Right lung (tissue), 5 donors: Measurements from ENCODE around the gene PCDHA7. TPM values are rescaled to one million over a fixed set of nuclear protein-coding genes. Genes with fewer than 3 reads are reported as not detected.
"Not testable (repeated sequence)": the region's sequence is repeated elsewhere in the genome, so short reads cannot be mapped to it uniquely, and the experiment has no call there.

Source experiments
- DNase-seq, 2 donors: peaks; one replicate each; pipeline ENCODE4 v3.0.0-alpha.2; 2013
- polyA plus RNA-seq, 5 donors: library from polyadenylated mRNA; unstranded; fragments of 120-200 nt; gene quantifications; one replicate each; pipeline versions ENCODE4 v1.2.1 to v1.2.3, GENCODE V29; 2013; ENCODE audit warnings: inconsistent platforms in 1 of 5, low replicate concordance in 1 of 5; ENCODE audit not compliant: insufficient read length in 5 of 5, insufficient read depth in 1 of 5

PCDHA7 gene
- polyA plus RNA-seq, 5 donors, result 0.32 to 0.67 (median 0.44) TPM

DNA sequence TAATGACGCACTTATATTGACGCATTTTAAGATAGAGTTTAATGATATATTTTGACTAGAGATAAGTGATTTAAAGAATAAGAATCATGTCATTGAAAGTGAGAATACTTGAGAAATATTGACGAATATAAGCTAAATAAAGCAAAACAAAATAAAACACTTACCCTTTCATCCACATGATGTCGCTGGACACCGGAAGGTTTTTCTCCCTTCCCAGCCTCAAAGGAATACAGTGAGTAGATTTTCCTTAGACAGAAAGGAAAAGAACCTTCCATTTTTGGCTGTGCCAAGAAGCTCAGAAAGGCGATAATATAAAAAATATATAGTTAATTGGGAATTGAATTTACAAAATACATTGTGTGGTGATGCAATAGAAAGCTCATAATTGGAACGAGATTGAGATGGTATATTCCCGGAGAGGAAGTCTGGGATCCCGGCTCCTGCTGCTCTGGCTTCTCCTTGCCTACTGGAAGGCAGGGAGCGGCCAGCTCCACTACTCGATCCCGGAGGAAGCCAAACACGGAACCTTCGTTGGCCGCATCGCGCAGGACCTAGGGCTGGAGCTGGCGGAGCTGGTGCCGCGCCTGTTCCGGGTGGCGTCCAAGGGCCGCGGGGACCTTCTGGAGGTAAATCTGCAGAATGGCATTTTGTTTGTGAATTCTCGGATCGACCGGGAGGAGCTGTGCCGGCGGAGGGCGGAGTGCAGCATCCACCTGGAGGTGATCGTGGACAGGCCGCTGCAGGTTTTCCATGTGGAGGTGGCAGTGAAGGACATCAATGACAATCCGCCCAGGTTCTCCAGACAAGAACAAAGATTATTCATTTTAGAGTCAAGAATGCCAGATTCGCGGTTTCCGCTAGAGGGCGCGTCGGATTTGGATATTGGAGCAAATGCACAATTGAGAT lies 12.4 kb upstream of the PCDHA7 start, which contains the start of gene PCDHA5:
Gene PCDHA5, plus strand, starts transcription at position 239 of the 906 bp plus-strand sequence.
- DNase-seq, result no peak

DNA sequence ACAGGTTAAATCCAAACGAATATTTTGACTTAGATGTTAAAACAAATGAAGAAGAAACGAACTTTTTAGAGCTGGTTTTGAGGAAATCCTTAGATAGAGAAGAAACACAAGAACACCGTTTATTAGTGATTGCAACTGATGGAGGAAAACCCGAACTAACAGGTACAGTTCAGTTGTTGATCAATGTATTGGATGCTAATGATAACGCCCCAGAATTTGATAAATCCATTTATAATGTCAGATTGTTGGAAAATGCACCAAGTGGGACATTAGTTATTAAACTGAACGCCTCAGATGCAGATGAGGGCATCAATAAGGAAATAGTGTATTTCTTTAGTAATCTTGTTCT lies 11.8 kb upstream of the PCDHA7 start:
- DNase-seq, result no peak

DNA sequence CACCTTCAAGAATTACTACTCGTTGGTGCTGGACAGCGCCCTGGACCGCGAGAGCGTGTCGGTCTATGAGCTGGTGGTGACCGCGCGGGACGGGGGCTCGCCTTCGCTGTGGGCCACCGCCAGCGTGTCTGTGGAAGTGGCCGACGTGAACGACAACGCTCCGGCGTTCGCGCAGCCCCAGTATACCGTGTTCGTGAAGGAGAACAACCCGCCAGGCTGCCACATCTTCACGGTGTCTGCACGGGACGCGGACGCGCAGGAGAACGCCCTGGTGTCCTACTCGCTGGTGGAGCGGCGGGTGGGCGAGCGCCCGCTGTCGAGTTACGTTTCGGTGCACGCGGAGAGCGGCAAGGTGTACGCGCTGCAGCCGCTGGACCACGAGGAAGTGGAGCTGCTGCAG lies 11.1 kb upstream of the PCDHA7 start:
- DNase-seq, result not testable (repeated sequence)

DNA sequence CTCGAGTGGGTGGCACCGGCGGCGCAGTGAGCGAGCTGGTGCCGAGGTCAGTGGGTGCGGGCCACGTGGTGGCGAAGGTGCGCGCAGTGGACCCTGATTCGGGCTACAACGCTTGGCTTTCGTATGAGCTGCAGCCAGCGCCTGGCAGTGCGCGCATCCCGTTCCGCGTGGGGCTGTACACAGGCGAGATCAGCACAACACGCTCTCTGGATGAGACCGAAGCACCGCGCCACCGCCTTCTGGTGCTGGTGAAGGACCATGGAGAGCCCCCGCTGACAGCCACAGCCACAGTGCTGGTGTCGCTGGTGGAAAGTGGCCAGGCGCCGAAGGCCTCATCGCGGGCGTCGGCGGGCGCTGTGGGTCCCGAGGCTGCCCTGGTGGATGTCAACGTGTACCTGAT lies 10.6 kb upstream of the PCDHA7 start:
- no peak for DNase-seq

DNA sequence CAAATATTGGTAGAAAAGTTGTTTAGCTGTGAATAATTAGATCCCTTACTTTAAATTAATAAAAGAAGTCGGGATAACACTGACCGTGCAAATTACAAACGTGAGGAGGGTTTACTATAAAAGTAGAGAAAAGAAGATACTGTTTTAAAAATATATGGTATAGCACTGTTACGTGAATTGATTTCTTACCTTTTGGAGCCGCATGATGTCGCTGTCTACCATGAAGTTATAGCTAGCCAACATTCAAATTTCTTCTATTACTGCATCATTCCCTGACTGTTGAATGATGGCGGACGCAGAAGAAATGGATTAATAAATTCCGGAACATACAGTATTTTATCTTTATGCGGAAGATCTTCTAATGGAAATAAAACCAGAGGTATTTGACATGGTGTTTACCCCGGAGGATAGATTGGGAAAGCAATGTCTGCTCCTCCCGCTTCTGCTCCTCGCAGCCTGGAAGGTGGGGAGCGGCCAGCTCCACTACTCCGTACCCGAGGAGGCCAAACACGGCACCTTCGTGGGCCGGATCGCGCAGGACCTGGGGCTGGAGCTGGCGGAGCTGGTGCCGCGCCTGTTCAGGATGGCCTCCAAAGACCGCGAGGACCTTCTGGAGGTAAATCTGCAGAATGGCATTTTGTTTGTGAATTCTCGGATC lies 6.2 kb upstream of the PCDHA7 start, which contains the start of gene PCDHA6:
Gene PCDHA6, plus strand, starts transcription at position 257 of the 658 bp plus-strand sequence. Its CDS starts 132 bp downstream, at position 389.
- no peak for DNase-seq

DNA sequence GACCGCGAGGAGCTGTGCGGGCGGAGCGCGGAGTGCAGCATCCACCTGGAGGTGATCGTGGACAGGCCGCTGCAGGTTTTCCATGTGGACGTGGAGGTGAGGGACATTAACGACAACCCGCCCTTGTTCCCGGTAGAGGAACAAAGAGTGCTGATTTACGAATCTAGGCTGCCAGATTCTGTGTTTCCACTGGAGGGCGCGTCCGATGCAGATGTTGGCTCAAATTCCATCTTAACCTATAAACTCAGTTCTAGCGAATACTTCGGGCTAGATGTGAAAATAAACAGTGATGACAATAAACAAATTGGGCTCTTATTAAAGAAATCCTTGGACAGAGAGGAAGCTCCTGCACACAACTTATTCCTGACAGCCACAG lies 5.7 kb upstream of the PCDHA7 start:
- DNase-seq, result no peak

DNA sequence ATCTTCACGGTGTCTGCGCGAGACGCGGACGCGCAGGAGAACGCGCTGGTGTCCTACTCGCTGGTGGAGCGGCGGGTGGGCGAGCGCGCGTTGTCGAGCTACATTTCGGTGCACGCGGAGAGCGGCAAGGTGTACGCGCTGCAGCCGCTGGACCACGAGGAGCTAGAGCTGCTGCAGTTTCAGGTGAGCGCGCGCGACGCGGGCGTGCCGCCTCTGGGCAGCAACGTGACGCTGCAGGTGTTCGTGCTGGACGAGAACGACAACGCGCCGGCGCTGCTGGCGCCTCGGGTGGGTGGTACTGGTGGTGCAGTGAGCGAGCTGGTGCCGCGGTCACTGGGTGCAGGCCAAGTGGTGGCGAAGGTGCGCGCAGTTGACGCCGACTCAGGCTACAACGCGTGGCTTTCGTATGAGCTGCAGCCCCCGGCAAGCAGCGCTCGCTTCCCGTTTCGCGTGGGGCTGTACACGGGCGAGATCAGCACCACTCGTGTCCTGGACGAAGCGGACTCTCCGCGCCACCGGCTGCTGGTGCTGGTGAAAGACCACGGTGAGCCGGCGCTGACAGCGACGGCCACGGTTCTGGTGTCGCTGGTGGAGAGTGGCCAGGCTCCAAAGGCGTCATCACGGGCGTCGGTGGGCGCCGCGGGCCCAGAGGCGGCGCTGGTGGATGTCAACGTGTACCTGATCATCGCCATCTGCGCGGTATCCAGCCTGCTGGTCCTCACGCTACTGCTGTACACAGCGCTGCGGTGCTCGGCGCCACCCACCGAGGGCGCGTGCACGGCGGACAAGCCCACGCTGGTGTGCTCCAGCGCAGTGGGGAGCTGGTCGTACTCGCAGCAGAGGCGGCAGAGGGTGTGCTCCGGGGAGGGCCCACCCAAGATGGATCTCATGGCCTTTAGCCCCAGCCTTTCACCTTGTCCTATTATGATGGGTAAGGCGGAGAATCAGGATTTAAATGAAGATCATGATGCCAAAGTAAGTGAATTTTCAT lies 4.3 kb upstream of the PCDHA7 start:
- not testable (repeated sequence) for DNase-seq

DNA sequence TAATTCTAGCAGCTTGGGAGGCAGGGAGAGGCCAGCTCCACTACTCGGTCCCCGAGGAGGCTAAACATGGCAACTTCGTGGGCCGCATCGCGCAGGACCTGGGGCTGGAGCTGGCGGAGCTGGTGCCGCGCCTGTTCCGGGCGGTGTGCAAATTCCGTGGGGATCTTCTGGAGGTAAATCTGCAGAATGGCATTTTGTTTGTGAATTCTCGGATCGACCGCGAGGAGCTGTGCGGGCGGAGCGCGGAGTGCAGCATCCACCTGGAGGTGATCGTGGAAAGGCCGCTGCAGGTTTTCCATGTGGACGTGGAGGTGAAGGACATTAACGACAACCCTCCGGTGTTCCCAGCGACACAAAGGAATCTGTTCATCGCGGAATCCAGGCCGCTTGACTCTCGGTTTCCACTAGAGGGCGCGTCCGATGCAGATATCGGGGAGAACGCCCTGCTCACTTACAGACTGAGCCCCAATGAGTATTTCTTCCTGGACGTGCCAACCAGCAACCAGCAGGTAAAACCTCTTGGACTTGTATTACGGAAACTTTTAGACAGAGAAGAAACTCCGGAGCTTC lies 455 bp downstream of the PCDHA7 start:
- DNase-seq, result not testable (repeated sequence)

DNA sequence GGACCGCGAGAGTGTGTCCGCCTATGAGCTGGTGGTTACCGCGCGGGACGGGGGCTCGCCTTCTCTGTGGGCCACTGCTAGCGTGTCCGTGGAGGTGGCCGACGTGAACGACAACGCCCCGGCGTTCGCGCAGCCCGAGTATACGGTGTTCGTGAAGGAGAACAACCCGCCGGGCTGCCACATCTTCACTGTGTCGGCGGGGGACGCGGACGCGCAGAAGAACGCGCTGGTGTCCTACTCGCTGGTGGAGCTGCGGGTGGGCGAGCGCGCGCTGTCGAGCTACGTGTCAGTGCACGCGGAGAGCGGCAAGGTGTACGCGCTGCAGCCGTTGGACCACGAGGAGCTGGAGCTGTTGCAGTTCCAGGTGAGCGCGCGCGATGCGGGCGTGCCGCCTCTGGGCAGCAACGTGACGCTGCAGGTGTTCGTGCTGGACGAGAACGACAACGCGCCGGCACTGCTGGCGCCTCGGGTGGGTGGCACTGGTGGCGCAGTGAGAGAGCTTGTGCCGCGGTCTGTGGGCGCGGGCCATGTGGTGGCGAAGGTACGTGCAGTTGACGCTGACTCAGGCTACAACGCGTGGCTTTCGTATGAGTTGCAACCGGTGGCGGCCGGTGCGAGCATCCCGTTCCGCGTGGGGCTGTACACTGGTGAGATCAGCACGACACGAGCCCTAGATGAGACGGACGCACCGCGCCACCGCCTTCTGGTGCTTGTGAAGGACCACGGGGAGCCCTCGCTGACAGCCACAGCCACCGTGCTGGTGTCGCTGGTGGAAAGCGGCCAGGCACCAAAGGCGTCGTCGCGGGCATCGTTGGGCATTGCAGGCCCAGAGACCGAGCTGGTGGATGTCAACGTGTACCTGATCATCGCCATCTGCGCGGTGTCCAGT lies 1.8 kb downstream of the PCDHA7 start:
- no peak for DNase-seq

DNA sequence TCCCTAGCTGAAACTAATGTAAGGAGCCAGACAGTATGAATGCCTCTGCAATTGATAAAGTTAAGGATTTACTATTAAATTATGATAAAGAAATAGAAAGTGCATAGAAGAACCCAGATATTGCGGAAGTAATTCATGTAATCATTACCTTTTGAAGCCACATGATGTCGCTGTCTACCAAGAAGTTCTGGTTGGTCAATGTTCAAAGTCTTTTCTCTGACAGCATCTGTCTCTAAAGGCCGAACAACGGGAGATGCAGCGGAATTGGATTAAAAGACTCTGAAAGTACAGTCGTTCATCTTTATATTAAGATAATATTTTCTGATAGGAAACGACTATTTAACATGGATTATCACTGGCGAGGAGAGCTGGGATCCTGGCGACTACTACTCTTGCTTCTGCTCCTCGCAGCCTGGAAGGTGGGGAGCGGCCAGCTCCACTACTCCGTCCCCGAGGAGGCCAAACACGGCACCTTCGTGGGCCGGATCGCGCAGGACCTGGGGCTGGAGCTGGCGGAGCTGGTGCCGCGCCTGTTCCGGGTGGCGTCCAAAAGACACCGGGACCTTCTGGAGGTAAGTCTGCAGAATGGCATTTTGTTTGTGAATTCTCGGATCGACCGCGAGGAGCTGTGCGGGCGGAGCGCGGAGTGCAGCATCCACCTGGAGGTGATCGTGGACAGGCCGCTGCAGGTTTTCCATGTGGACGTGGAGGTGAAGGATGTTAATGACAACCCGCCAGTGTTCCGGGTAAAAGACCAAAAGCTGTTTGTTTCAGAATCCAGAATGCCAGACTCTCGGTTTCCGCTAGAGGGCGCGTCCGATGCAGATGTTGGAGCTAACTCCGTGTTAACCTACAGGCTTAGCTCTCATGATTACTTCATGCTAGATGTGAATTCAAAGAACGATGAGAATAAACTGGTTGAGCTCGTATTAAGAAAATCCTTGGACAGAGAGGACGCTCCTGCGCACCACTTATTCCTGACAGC lies 7.2 kb downstream of the PCDHA7 start, which contains the start of gene PCDHA8:
Gene PCDHA8, plus strand, starts transcription at position 210 of the 985 bp plus-strand sequence. Its CDS starts 135 bp downstream, at position 345.
- DNase-seq, result no peak

DNA sequence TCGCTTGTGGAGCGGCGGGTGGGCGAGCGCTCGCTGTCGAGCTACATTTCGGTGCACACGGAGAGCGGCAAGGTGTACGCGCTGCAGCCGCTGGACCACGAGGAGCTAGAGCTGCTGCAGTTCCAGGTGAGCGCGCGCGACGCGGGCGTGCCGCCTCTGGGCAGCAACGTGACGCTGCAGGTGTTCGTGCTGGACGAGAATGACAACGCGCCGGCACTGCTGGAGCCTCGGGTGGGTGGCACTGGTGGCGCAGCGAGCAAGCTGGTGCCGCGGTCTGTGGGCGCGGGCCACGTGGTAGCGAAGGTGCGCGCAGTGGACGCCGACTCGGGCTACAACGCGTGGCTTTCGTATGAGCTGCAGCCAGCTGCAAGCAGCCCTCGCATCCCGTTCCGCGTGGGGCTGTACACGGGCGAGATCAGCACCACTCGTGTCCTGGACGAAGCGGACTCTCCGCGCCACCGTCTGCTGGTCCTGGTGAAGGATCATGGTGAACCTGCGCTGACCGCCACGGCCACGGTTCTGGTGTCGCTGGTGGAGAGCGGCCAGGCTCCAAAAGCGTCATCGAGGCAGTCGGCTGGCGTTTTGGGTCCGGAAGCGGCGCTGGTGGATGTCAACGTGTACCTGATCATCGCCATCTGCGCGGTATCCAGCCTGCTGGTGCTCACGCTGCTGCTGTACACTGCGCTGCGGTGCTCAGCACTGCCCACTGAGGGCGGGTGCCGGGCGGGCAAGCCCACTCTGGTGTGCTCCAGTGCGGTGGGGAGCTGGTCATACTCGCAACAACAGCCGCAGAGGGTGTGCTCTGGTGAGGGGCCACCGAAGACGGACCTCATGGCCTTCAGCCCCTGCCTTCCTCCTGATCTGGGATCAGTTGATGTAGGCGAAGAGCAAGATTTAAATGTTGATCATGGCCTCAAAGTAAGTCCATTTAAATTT lies 9.0 kb downstream of the PCDHA7 start:
- no peak for DNase-seq

DNA sequence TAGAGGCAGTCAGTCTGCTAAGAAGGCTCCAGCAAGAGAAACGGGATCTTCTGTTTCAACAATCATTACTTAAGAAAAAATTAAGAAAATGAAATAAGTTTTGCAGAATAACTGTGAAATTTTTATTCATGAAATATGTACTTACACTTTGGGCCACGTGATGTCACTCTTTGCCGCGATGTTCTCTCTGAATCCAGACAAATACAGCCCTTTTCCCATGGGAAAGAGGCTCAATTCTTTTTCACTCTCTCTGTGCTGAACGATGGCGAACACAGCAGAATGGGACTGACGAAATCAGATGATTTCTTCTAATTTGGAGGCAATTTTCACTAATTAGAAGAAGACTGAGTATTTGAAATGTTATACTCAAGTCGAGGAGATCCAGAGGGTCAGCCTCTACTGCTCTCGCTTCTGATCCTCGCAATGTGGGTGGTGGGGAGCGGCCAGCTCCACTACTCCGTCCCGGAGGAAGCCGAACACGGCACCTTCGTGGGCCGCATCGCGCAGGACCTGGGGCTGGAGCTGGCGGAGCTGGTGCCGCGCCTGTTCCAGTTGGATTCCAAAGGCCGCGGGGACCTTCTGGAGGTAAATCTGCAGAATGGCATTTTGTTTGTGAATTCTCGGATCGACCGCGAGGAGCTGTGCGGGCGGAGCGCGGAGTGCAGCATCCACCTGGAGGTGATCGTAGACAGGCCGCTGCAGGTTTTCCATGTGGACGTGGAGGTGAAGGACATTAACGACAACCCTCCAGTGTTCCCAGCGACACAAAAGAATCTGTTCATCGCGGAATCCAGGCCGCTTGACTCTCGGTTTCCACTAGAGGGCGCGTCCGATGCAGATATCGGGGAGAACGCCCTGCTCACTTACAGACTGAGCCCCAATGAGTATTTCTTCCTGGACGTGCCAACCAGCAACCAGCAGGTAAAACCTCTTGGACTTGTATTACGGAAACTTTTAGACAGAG lies 14.4 kb downstream of the PCDHA7 start, which contains the start of gene PCDHA9:
Gene PCDHA9, plus strand, starts transcription at position 244 of the 964 bp plus-strand sequence. Its CDS starts 114 bp downstream, at position 358.
- not testable (repeated sequence) for DNase-seq

DNA sequence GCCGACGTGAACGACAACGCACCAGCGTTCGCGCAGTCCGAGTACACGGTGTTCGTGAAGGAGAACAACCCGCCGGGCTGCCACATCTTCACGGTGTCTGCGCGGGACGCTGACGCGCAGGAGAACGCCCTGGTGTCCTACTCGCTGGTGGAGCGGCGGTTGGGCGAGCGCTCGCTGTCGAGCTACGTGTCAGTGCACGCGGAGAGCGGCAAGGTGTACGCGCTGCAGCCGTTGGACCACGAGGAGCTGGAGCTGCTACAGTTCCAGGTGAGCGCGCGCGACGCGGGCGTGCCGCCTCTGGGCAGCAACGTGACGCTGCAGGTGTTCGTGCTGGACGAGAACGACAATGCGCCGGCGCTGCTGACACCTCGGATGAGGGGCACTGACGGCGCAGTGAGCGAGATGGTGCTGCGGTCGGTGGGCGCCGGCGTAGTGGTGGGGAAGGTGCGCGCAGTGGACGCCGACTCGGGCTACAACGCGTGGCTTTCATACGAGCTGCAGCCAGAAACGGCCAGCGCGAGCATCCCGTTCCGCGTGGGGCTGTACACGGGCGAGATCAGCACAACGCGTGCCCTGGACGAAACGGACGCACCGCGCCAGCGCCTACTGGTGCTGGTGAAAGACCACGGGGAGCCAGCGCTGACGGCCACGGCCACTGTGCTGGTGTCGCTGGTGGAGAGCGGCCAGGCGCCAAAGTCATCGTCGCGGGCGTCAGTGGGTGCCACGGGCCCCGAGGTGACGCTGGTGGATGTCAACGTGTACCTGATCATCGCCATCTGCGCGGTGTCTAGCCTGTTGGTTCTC lies 16.0 kb downstream of the PCDHA7 start:
- not testable (repeated sequence) for DNase-seq

DNA sequence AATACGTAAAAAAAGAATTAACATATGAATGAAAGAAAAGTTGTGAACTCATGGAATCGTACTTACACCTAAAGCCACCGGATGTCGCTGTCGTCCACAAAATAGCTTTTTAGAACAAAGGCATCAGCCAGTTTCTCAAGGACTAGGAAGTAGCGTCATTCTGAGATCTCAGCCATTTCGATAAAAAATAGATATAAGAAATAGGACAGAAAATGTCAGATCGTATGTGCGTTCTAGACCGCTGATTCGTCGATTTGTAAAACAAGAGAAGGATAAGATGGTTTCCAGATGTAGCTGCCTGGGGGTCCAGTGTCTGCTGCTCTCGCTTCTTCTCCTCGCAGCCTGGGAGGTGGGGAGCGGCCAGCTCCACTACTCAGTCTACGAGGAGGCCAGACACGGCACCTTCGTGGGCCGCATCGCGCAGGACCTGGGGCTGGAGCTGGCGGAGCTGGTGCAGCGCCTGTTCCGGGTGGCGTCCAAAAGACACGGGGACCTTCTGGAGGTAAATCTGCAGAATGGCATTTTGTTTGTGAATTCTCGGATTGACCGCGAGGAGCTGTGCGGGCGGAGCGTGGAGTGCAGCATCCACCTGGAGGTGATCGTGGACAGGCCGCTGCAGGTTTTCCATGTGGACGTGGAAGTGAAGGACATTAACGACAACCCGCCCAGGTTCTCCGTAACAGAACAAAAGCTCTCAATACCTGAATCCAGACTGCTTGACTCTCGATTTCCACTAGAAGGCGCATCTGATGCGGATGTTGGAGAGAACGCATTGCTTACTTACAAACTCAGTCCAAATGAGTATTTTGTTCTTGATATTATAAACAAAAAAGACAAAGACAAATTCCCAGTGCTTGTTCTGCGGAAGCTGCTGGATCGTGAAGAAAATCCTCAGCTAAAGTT lies 22.0 kb downstream of the PCDHA7 start, which contains the start of gene PCDHA10:
Gene PCDHA10, plus strand, starts transcription at position 126 of the 903 bp plus-strand sequence. Its CDS starts 152 bp downstream, at position 278.
- DNase-seq, result peak in 1 of 2 donors; percentile 1
